ENCODE data around the gene AVEN.

GRCh38 chr15:33956397-33956796 lies 82.6 kb downstream of the AVEN start:
- no peak for TF ChIP-seq EZH2 (IDR thresholded peaks at IDR 0.05; ENCODE audit: insufficient read depth, poor library complexity, severe bottlenecking)
- no peak for TF ChIP-seq EZH2phosphoT487 (IDR thresholded peaks at IDR 0.05; ENCODE audit: insufficient read depth, low read depth)

Data from GM23248 (cell line).